Thoracic aorta (tissue), 2 donors: ENCODE measurements around the gene SCAPER. TPM values are rescaled to one million over a fixed set of nuclear protein-coding genes. Genes with fewer than 3 reads are reported as not detected.
"Not testable (repeated sequence)": the region's sequence is repeated elsewhere in the genome, so short reads cannot be mapped to it uniquely, and the experiment has no call there.

Experiments
- ATAC-seq: fragments of 150-250 bp; one replicate; pipeline ENCODE4 v1.8.0; 2017; ENCODE audit warnings: low read depth; ENCODE audit not compliant: insufficient number of reproducible peaks, low FRiP score
- DNase-seq: peaks from one replicate; pipeline ENCODE4 v3.0.0-alpha.2; 2020; ENCODE audit warnings: low spot score
- H3K27ac ChIP-seq, 2 donors: fragments of 200-600 bp; sonication (generic); 1 replicate in 1 of 2; 2 replicates in 1 of 2; pipeline ENCODE4 v1.5.1; 2016; ENCODE audit warnings: mild to moderate bottlenecking in 2 of 2, moderate library complexity in 2 of 2
- H3K27me3 ChIP-seq: fragments of 200-600 bp; sonication (generic); replicated peaks from 2 replicates; pipeline ENCODE4 v1.6.0; 2016; ENCODE audit warnings: mild to moderate bottlenecking; ENCODE audit not compliant: insufficient read depth
- H3K36me3 ChIP-seq: fragments of 200-600 bp; sonication (generic); one replicate; pipeline ENCODE4 v1.5.1; 2016
- H3K4me1 ChIP-seq, 2 donors: fragments of 200-600 bp; sonication (generic); 1 replicate in 1 of 2; 2 replicates in 1 of 2; pipeline versions ENCODE4 v1.5.1 to v1.6.0; 2016; ENCODE audit warnings: low read depth in 2 of 2, mild to moderate bottlenecking in 1 of 2; ENCODE audit not compliant: control insufficient read depth in 1 of 2
- H3K4me3 ChIP-seq: fragments of 200-600 bp; sonication (generic); 2 replicates; pipeline ENCODE4 v1.5.1; 2016; ENCODE audit warnings: mild to moderate bottlenecking
- H3K9me3 ChIP-seq: fragments of 200-600 bp; sonication (generic); 2 replicates; pipeline ENCODE4 v1.5.1; 2016
- CTCF ChIP-seq: fragments of 200-600 bp; sonication (generic); IDR thresholded peaks from one replicate; pipeline ENCODE4 v1.5.1; 2019; ENCODE audit warnings: antibody characterized with exemption
- total RNA-seq, 2 donors: library from RNA; depleted of rRNA; stranded (reverse); fragments of >200 nt; gene quantifications; one replicate each; pipeline versions ENCODE4 v1.1.0 to v1.2.3, GENCODE V29; 2016

SCAPER gene
- total RNA-seq, 2 donors from 2014 or later = 29.6 to 65.0 TPM

GRCh38 chr15:76905855-76906254 is 715 bp upstream of the SCAPER start:
- Histone ChIP-seq H3K27ac (peak overlapping the region; percentile 82 to 89), H3K4me3 (peak overlapping the region; percentile 99), H3K27me3 (no peaks in the 10 kb centered on the region), H3K36me3 (no peaks in the 10 kb centered on the region), H3K9me3 (no peaks in the 10 kb centered on the region), H3K4me1 (peaks cover 11 to 24% of the 10 kb centered on the region in 2 donors)
- no peak for ATAC-seq
- TF ChIP-seq CTCF = no peak
- no peak for DNase-seq

GRCh38 chr15:76904461-76905012 is 603 bp downstream of the SCAPER start:
- no peak for TF ChIP-seq CTCF
- ATAC-seq (no peak), DNase-seq (no peak)
- Histone ChIP-seq H3K4me3 (peak overlapping the region; percentile 99), H3K36me3 (no peaks in the 10 kb centered on the region), H3K27me3 (no peaks in the 10 kb centered on the region), H3K4me1 (peaks cover 11 to 24% of the 10 kb centered on the region in 2 donors), H3K27ac (peak overlapping the region; percentile 82 to 89), H3K9me3 (no peaks in the 10 kb centered on the region)

- Histone ChIP-seq H3K4me1 (peaks cover 11 to 24% of the 10 kb centered on the region in 2 donors), H3K27ac (peak overlapping the region in 1 of 2 donors; percentile 89), H3K4me3 (no peak overlapping the region), H3K27me3 (no peaks in the 10 kb centered on the region), H3K36me3 (no peaks in the 10 kb centered on the region), H3K9me3 (no peaks in the 10 kb centered on the region)
- no peak for ATAC-seq
- no peak for DNase-seq
- TF ChIP-seq CTCF = no peak
Observed at GRCh38 chr15:76903251-76903681, 1.9 kb downstream of the SCAPER start.

DNA sequence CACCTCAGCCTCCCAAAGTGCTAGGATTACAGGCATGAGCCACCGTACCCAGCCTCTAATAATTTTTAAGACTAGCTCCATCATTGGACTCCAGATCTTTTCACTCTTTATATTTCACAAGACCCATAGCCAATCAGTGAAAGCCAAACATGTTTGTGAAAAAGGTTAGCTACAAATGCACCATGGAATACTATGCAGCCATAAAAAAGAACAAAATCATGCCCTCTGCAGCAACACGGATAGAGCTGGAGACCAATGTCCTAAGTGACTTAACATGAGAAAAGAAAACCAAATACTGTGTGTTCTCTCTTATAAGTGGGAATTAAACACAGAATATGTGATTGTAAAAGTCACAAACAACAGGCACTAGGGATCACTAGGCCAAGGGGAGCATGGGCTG is 3.2 kb downstream of the SCAPER start:
- Histone ChIP-seq H3K9me3 (no peaks in the 10 kb centered on the region), H3K27ac (no peak overlapping the region), H3K4me3 (no peak overlapping the region), H3K4me1 (peaks cover 11 to 24% of the 10 kb centered on the region in 2 donors), H3K27me3 (no peaks in the 10 kb centered on the region), H3K36me3 (no peaks in the 10 kb centered on the region)
- DNase-seq (no peak), ATAC-seq (no peak)
- TF ChIP-seq CTCF = no peak

GRCh38 chr15:76899931-76900310 is 5.2 kb downstream of the SCAPER start:
- not testable (repeated sequence) for ATAC-seq, H3K9me3 ChIP-seq, DNase-seq, H3K36me3 ChIP-seq, H3K27ac ChIP-seq, H3K27me3 ChIP-seq, H3K4me3 ChIP-seq
- peaks cover 11 to 15% of the 10 kb centered on the region in 2 donors for H3K4me1 ChIP-seq

DNA sequence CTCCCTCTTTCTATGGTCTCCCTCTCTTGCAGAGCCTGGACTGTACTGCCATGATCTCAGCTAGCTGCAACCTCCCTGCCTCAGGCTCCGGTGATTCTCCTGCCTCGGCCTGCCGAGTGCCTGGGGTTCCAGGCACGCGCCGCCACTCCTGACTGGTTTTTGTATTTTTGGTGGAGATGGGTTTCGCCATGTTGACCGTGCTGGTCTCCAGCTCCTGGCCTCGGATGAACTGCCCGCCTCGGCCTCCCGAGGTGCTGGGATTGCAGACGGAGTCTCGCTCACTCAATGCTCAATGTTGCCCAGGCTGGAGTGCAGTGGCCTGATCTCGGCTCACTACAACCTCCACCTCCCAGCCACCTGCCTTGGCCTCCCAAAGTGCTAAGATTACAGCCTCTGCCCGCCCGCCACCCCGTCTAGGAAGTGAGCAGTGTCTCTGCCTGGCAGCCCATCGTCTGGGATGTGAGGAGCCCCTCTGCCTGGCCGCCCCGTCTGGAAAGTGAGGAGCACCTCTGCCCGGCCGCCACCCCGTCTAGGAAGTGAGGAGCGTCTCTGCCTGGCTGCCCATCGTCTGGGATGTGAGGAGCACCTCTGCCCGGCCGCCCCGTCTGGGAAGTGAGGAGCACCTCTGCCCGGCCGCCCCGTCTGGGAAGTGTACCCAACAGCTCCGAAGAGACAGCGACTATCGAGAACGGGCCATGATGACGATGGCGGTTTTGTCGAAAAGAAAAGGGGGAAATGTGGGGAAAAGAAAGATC is 5.8 kb downstream of the SCAPER start:
- H3K27me3 ChIP-seq, ATAC-seq, H3K36me3 ChIP-seq, H3K4me3 ChIP-seq, H3K27ac ChIP-seq, H3K9me3 ChIP-seq, DNase-seq: not testable (repeated sequence)
- peaks cover 10 to 13% of the 10 kb centered on the region in 2 donors for H3K4me1 ChIP-seq
